CD4-positive, alpha-beta T cell (primary cell): ENCODE measurements around the gene BRMS1. TPM values are rescaled to one million over a fixed set of nuclear protein-coding genes. Genes with fewer than 3 reads are reported as not detected.

Experiments used
- ATAC-seq: fragments of 200-7000 bp; cut with Tn5 transposase; one replicate; pipeline ENCODE4 v1.10.0; 2022; ENCODE audit warnings: mild to moderate bottlenecking; ENCODE audit not compliant: poor library complexity
- CTCF ChIA-PET: fragments of 350-600 bp; sonication (Branson Sonifier 250); formaldehyde crosslinking; loops from one replicate; lab custom pipeline; 2021; ENCODE audit warnings: antibody characterized with exemption, inconsistent platforms; lab: Charles Lee
- POLR2A ChIA-PET: fragments of 350-600 bp; sonication (Branson Sonifier 250); formaldehyde crosslinking; loops from one replicate; lab custom pipeline; 2021; ENCODE audit warnings: antibody characterized with exemption, inconsistent platforms; lab: Charles Lee
- DNase-seq, 14 experiments: peaks; one replicate each; pipeline ENCODE4 v3.0.0-alpha.2; 2013 to 2020; ENCODE audit warnings: mixed read lengths in 2 of 14
- H3K27ac ChIP-seq, 2 donors: one replicate each; pipeline versions ENCODE4 v1.5.1 to v1.7.0; 2013; ENCODE audit warnings: low read length in 2 of 2, low read depth in 1 of 2, mild to moderate bottlenecking in 1 of 2
- H3K27me3 ChIP-seq, 2 experiments: 1 replicate in 1 of 2; 2 replicates in 1 of 2; pipeline versions ENCODE4 v1.6.1 to v1.7.0; 2013; ENCODE audit warnings: low read length in 2 of 2, control low read depth in 1 of 2, mild to moderate bottlenecking in 1 of 2, moderate library complexity in 1 of 2; ENCODE audit not compliant: insufficient read depth in 2 of 2, control insufficient read depth in 1 of 2
- H3K36me3 ChIP-seq: one replicate; pipeline ENCODE4 v1.6.1; 2013; ENCODE audit warnings: low read length, control low read depth; ENCODE audit not compliant: insufficient read depth
- H3K4me1 ChIP-seq: one replicate; pipeline ENCODE4 v1.6.1; 2013; ENCODE audit warnings: low read length, control low read depth; ENCODE audit not compliant: insufficient read depth
- H3K4me3 ChIP-seq: one replicate; pipeline ENCODE4 v1.5.1; 2013; ENCODE audit warnings: mild to moderate bottlenecking, low read length, moderate library complexity
- H3K9me3 ChIP-seq, 2 experiments: 1 replicate in 1 of 2; 2 replicates in 1 of 2; pipeline versions ENCODE4 v1.6.1 to v1.7.0; 2013; ENCODE audit warnings: low read length in 2 of 2, mild to moderate bottlenecking in 2 of 2, control low read depth in 1 of 2, moderate library complexity in 1 of 2; ENCODE audit not compliant: control insufficient read depth in 1 of 2, insufficient read depth in 1 of 2
- H3K27ac Mint-ChIP-seq: one replicate; pipeline ENCODE4 v1.8.0; 2020; ENCODE audit warnings: mixed read lengths
- H3K27me3 Mint-ChIP-seq: one replicate; pipeline ENCODE4 v1.8.0; 2021; ENCODE audit warnings: mixed read lengths
- H3K36me3 Mint-ChIP-seq: one replicate; pipeline ENCODE4 v1.8.0; 2021; ENCODE audit warnings: low read depth, mixed read lengths
- H3K4me1 Mint-ChIP-seq: one replicate; pipeline ENCODE4 v1.8.0; 2021; ENCODE audit warnings: low read depth, mixed read lengths
- H3K4me3 Mint-ChIP-seq: one replicate; pipeline ENCODE4 v1.8.0; 2020; ENCODE audit warnings: mild to moderate bottlenecking, mixed read lengths
- H3K9me3 Mint-ChIP-seq: one replicate; pipeline ENCODE4 v1.8.0; 2020; ENCODE audit warnings: mixed read lengths
- intact Hi-C, 2 experiments: fragments of 100-400 bp; cut with DNase I in 1 of 2; cut with micrococcal nuclease in 1 of 2; formaldehyde crosslinking; loops; one replicate each; pipeline versions ENCODE4 v1.15.1 to v1.9.0; 2023 to 2025; cut with DNase I, micrococcal nuclease
- total RNA-seq, 174 experiments: library from RNA in 2 of 174; stranded (reverse) in 2 of 174; gene quantifications; one replicate each; pipeline ENCODE4 v1.2.3 and lab custom pipeline; 2021 to 2026
- TF ChIP-seq, protein P1 (sequence below): fragments of 200-600 bp; IDR thresholded peaks from one replicate; pipeline ENCODE4 v1.8.0; 2022; ENCODE audit warnings: antibody characterized with exemption, mild to moderate bottlenecking

BRMS1 gene
- total RNA-seq, 2 experiments from 2014 or later: 52.7 to 58.4 TPM

DNA sequence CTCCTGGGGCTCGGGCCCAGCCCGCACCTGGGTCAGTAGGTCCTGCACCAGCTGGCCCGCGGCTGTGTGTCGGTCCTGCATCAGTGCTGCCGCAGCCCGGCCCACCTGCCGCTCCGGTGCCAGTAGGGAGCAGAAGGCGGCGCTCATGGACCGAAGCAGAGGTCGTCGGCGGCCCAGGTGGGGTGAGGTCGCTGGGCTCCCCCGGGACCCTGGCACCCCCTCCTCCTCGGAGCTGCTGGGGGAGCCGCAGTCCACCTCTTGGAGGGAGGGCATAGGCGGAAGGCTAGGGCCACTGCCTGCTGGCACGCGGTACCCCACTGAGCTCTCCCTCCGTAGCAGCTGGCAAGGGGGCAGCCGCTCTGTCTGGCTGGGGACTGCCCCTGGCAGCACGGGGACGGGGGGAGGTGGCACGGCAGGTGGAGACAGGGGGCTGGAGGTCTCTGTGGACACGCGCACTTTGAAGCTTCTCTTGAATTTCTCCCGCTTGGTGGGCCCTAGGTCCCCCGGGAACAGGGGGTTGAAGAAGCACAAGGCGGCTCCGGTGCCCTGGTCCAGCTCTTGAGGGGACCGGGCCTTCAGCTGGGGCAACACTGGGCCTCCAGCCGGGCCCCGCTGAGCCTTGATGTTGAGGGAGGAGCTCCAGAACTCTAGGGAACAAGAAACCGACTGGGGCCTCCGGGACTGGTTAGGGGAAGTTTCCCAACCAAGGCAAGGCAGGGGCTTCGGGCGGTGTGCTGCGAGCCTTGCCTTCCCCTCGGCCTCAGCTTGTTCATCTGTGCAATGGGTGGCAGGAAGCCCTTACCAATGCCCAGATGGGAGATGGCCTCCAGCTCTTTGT, 10.1 kb downstream of the BRMS1 start:
- TF ChIP-seq, protein P1, sequence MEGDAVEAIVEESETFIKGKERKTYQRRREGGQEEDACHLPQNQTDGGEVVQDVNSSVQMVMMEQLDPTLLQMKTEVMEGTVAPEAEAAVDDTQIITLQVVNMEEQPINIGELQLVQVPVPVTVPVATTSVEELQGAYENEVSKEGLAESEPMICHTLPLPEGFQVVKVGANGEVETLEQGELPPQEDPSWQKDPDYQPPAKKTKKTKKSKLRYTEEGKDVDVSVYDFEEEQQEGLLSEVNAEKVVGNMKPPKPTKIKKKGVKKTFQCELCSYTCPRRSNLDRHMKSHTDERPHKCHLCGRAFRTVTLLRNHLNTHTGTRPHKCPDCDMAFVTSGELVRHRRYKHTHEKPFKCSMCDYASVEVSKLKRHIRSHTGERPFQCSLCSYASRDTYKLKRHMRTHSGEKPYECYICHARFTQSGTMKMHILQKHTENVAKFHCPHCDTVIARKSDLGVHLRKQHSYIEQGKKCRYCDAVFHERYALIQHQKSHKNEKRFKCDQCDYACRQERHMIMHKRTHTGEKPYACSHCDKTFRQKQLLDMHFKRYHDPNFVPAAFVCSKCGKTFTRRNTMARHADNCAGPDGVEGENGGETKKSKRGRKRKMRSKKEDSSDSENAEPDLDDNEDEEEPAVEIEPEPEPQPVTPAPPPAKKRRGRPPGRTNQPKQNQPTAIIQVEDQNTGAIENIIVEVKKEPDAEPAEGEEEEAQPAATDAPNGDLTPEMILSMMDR: no peak
- peaks cover 19% of the 10 kb centered on the region for H3K4me1 Mint-ChIP-seq
- POLR2A ChIA-PET: interaction anchor here (0.9 to 3.0 kb wide), 3 partner anchors 10 to 22 kb away, joined by 3 to 16 read pairs (median 10); partner anchors contain the start of genes B4GAT1 and BRMS1
- H3K4me3 Mint-ChIP-seq: peak overlapping the region; percentile 63
- H3K9me3 Mint-ChIP-seq: no peaks in the 10 kb centered on the region
- H3K9me3 ChIP-seq: no peaks in the 10 kb centered on the region
- no peaks in the 10 kb centered on the region for H3K27me3 ChIP-seq
- intact Hi-C loops: no loop called here
- H3K4me3 ChIP-seq: peak overlapping the region; percentile 63
- H3K27me3 Mint-ChIP-seq: no peaks in the 10 kb centered on the region
- ATAC-seq (no peak), DNase-seq (peak in 1 of 14 experiments; percentile 35)
- peaks cover 25% of the 10 kb centered on the region for H3K36me3 ChIP-seq
- no peak overlapping the region for H3K27ac ChIP-seq
- peaks cover 22% of the 10 kb centered on the region for H3K36me3 Mint-ChIP-seq
- CTCF ChIA-PET: interaction anchor here (1.7 kb wide), 1 partner anchor 23 kb away, joined by 6 read pairs; no protein-coding TSS in a partner anchor
- no peak overlapping the region for H3K27ac Mint-ChIP-seq
- peaks cover 28% of the 10 kb centered on the region for H3K4me1 ChIP-seq

DNA sequence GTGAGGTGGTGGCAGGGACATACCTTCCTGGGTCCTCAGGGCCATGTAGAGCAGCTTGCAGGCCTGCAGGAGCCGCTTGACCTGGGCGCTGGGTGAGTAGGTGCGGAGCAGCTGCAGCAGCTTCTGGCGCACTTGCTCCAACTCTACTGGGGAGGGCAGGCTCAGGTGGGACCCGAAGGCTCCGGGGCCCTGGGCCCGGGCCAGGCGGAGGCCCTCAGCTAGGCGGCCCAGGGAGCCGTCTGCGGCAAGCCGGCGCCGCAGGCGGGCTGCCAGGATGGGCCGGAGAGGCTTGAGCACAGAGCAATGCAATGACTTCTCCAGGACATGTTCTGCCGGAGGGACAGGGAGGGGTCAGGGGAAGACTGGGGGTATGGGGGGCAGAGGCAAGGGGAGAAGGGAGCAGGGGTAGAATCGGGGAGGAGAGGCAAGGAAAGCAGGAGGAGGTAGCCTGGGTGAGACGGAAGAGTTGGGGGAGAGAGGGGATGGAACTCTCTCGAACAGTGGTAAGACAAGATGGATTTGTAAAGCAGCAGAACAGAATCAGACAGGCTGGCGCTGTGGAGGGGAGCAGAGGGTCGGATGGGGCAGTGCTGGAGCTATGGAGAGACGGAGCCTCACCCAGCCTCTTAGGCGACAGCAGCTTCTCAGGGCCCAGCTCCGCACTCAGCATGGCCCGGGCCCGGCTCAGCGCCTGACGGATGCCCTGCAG, 10.9 kb downstream of the BRMS1 start:
- Mint-ChIP-seq H3K4me1 (peaks cover 19% of the 10 kb centered on the region), H3K4me3 (no peak overlapping the region), H3K36me3 (peaks cover 15% of the 10 kb centered on the region), H3K27ac (no peak overlapping the region), H3K9me3 (no peaks in the 10 kb centered on the region), H3K27me3 (no peaks in the 10 kb centered on the region)
- ATAC-seq (no peak), DNase-seq (peak in 1 of 14 experiments; percentile 25)
- peaks cover 30% of the 10 kb centered on the region for H3K4me1 ChIP-seq
- no peak overlapping the region for H3K4me3 ChIP-seq
- H3K36me3 ChIP-seq: peaks cover 17% of the 10 kb centered on the region
- no peaks in the 10 kb centered on the region for H3K27me3 ChIP-seq
- TF ChIP-seq, protein P1: no peak
- H3K9me3 ChIP-seq: no peaks in the 10 kb centered on the region
- H3K27ac ChIP-seq: no peak overlapping the region
- ChIA-PET POLR2A (interaction anchor here (0.6 to 3.0 kb wide), 2 partner anchors 11 to 1111 kb away, joined by 3 to 16 read pairs; partner anchors contain the start of gene BRMS1), CTCF (interaction anchor here (1.0 kb wide), 1 partner anchor 55 kb away, joined by 4 read pairs; no protein-coding TSS in a partner anchor)
- intact Hi-C loops: no loop called here

DNA sequence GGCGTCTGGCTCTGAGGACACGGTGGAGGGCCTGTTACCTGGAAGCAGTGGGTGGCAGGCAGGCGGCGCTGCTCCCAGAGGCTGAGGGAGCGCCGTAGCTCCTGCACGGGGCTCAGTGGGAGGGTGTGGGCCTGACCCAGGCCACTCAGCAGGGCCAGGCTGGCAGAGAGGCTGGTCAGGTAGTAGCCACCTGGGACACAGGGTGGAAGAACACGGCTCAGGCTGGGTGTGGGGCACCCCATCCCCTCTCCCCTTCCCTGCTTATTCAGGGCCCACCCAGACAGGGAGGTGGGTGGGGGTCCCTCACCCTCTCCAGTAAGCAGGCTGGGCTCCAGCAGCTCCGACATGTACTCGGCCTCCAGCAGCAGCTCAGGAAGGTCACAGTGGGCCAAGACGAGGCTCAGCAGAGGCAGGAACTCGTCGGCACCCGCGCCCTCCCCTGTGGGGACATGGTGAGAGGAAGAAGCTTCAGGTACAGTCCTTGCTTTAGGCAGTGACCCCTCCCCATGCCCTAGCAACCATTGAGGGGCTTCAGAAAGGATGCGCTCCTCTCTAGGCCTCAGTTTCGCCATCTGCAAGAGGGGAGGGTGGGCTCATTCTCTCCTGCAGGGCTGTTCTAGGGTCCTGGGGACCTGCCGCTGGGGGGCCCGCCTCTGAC, 11.6 kb downstream of the BRMS1 start:
- TF ChIP-seq, protein P1: no peak
- Mint-ChIP-seq H3K4me1 (peaks cover 23% of the 10 kb centered on the region), H3K36me3 (peaks cover 9% of the 10 kb centered on the region), H3K27me3 (no peaks in the 10 kb centered on the region), H3K4me3 (no peak overlapping the region), H3K9me3 (no peaks in the 10 kb centered on the region), H3K27ac (no peak overlapping the region)
- intact Hi-C loops: no loop called here
- Histone ChIP-seq H3K4me1 (peaks cover 37% of the 10 kb centered on the region), H3K27ac (no peak overlapping the region), H3K4me3 (no peak overlapping the region), H3K27me3 (no peaks in the 10 kb centered on the region), H3K36me3 (peaks cover 12% of the 10 kb centered on the region), H3K9me3 (no peaks in the 10 kb centered on the region)
- ATAC-seq (no peak), DNase-seq (peak in 1 of 14 experiments; percentile 18)
- ChIA-PET POLR2A (interaction anchor here (0.6 kb wide), 1 partner anchor 1110 kb away, joined by 3 read pairs; no protein-coding TSS in a partner anchor), CTCF (interaction anchor here (1.0 kb wide), 1 partner anchor 55 kb away, joined by 4 read pairs; no protein-coding TSS in a partner anchor)
